Left lobe of liver (tissue), 2 donors: ENCODE data around the gene STARD7. TPM values are rescaled to one million over a fixed set of nuclear protein-coding genes. Genes with fewer than 3 reads are reported as not detected.
"Not testable (repeated sequence)": the region's sequence is repeated elsewhere in the genome, so short reads cannot be mapped to it uniquely, and the experiment has no call there.

ENCODE experiments used
- ATAC-seq: fragments of 200-7000 bp; cut with Tn5 transposase; one replicate; pipeline ENCODE4 v1.9.1; 2020; ENCODE audit warnings: mild to moderate bottlenecking, moderate library complexity
- DNase-seq: peaks from one replicate; pipeline ENCODE4 v3.0.0-alpha.2; 2020; ENCODE audit warnings: low spot score
- total RNA-seq: library from RNA; stranded (reverse); gene quantifications from one replicate; pipeline ENCODE4 v1.2.1, GENCODE V29; 2021
- donor health status: DM: no; HTN: no; CAD: no; lungs with moderate emphysema.
- donor health status: DM: no; HTN: yes; CAD: no.

Gene STARD7
- total RNA-seq, 1 donor from 2014 or later, result 67.6 TPM

GRCh38 chr2:96236882-96237281 lies 28.3 kb upstream of the STARD7 start:
- no peak for DNase-seq
- peak; percentile 33 for ATAC-seq

GRCh38 chr2:96233880-96234316 lies 25.3 kb upstream of the STARD7 start:
- ATAC-seq, result no peak
- no peak for DNase-seq

- ATAC-seq (no peak), DNase-seq (no peak)
Observed at GRCh38 chr2:96233436-96233835, 24.8 kb upstream of the STARD7 start.

GRCh38 chr2:96231316-96231715 lies 22.7 kb upstream of the STARD7 start:
- ATAC-seq, result no peak
- no peak for DNase-seq

- ATAC-seq (no peak), DNase-seq (no peak)
Observed at GRCh38 chr2:96225016-96225533, 16.4 kb upstream of the STARD7 start.

- not testable (repeated sequence) for ATAC-seq, DNase-seq
Observed at GRCh38 chr2:96221106-96221505, 12.5 kb upstream of the STARD7 start.

- not testable (repeated sequence) for DNase-seq, ATAC-seq
Observed at GRCh38 chr2:96219959-96220358, 11.3 kb upstream of the STARD7 start.

GRCh38 chr2:96218508-96219131 lies 10.0 kb upstream of the STARD7 start:
- ATAC-seq, result no peak
- DNase-seq, result no peak

- no peak for ATAC-seq
- no peak for DNase-seq
Observed at GRCh38 chr2:96214554-96214953, 5.9 kb upstream of the STARD7 start.

GRCh38 chr2:96213379-96213778 lies 4.8 kb upstream of the STARD7 start:
- ATAC-seq (no peak), DNase-seq (no peak)

GRCh38 chr2:96212339-96212738 lies 3.7 kb upstream of the STARD7 start:
- ATAC-seq (no peak), DNase-seq (no peak)

- ATAC-seq (no peak), DNase-seq (no peak)
Observed at GRCh38 chr2:96209729-96210085, 1.1 kb upstream of the STARD7 start.

- ATAC-seq, result no peak
Observed at GRCh38 chr2:96209011-96209728, 543 bp upstream of the STARD7 start.

GRCh38 chr2:96207774-96208142 lies 869 bp downstream of the STARD7 start:
- no peak for ATAC-seq
- no peak for DNase-seq

More at GRCh38 chr2:96209011-96209728, 543 bp upstream of the STARD7 start:
- no peak for DNase-seq

- DNase-seq (no peak), ATAC-seq (no peak)
Observed at GRCh38 chr2:96207073-96207773, 1.4 kb downstream of the STARD7 start.

GRCh38 chr2:96205888-96206287 lies 2.7 kb downstream of the STARD7 start:
- DNase-seq (no peak), ATAC-seq (no peak)

- ATAC-seq (no peak), DNase-seq (no peak)
Observed at GRCh38 chr2:96204836-96205624, 3.6 kb downstream of the STARD7 start.

GRCh38 chr2:96203130-96204028 lies 5.2 kb downstream of the STARD7 start:
- DNase-seq (no peak), ATAC-seq (no peak)

- ATAC-seq (peak; percentile 72), DNase-seq (no peak)
Observed at GRCh38 chr2:96202152-96202854, 6.3 kb downstream of the STARD7 start.
